Trophoblast cell (in vitro differentiated cells and primary cell): ENCODE measurements around the gene DIO3.

Source experiments
- DNase-seq, 2 donors: peaks; one replicate each; pipeline ENCODE4 v3.0.0-alpha.2; 2016
- H2AFZ ChIP-seq: 2 replicates; pipeline ENCODE4 v1.6.1; 2013; ENCODE audit warnings: low read length, moderate library complexity, mild to moderate bottlenecking; ENCODE audit not compliant: insufficient read depth, poor library complexity
- H2AK5ac ChIP-seq: 2 replicates; pipeline ENCODE4 v1.6.1; 2013; ENCODE audit warnings: mild to moderate bottlenecking, low read length
- H2BK120ac ChIP-seq: 2 replicates; pipeline ENCODE4 v1.6.1; 2013; ENCODE audit warnings: low read length, mild to moderate bottlenecking, moderate library complexity; ENCODE audit not compliant: insufficient read depth, poor library complexity
- H2BK12ac ChIP-seq: 2 replicates; pipeline ENCODE4 v1.6.1; 2013; ENCODE audit warnings: mild to moderate bottlenecking, low read length, moderate library complexity
- H2BK5ac ChIP-seq: 2 replicates; pipeline ENCODE4 v1.6.1; 2013; ENCODE audit warnings: low read length, low read depth, moderate library complexity, mild to moderate bottlenecking; ENCODE audit not compliant: poor library complexity
- H3K14ac ChIP-seq: 2 replicates; pipeline ENCODE4 v1.6.1; 2013; ENCODE audit warnings: mild to moderate bottlenecking, low read length
- H3K18ac ChIP-seq: 2 replicates; pipeline ENCODE4 v1.6.1; 2013; ENCODE audit warnings: mild to moderate bottlenecking, low read length
- H3K23ac ChIP-seq: 2 replicates; pipeline ENCODE4 v1.6.1; 2013; ENCODE audit warnings: low read length
- H3K27ac ChIP-seq: 2 replicates; pipeline ENCODE4 v1.5.1; 2013; ENCODE audit warnings: low read depth, mild to moderate bottlenecking, inconsistent platforms, low read length, moderate library complexity
- H3K27me3 ChIP-seq: 2 replicates; pipeline ENCODE4 v1.6.1; 2013; ENCODE audit warnings: inconsistent platforms, mild to moderate bottlenecking, low read length, moderate library complexity; ENCODE audit not compliant: insufficient read depth
- H3K36me3 ChIP-seq, 2 experiments: 1 replicate in 1 of 2; 2 replicates in 1 of 2; pipeline ENCODE4 v1.6.1; 2013; ENCODE audit warnings: low read length in 2 of 2, mild to moderate bottlenecking in 2 of 2, moderate library complexity in 1 of 2; ENCODE audit not compliant: insufficient read depth in 2 of 2, control insufficient read depth in 1 of 2
- H3K4ac ChIP-seq: 2 replicates; pipeline ENCODE4 v1.6.1; 2013; ENCODE audit warnings: low read depth, mild to moderate bottlenecking, low read length, moderate library complexity
- H3K4me1 ChIP-seq, 2 experiments: 1 replicate in 1 of 2; 2 replicates in 1 of 2; pipeline ENCODE4 v1.6.1; 2013; ENCODE audit warnings: low read length in 2 of 2, mild to moderate bottlenecking in 2 of 2, moderate library complexity in 1 of 2; ENCODE audit not compliant: insufficient read depth in 2 of 2, control insufficient read depth in 1 of 2
- H3K4me2 ChIP-seq: 2 replicates; pipeline ENCODE4 v1.6.1; 2013; ENCODE audit warnings: inconsistent platforms, mild to moderate bottlenecking, low read length, moderate library complexity
- H3K4me3 ChIP-seq: 2 replicates; pipeline ENCODE4 v1.5.1; 2013; ENCODE audit warnings: mild to moderate bottlenecking, low read depth, low read length, inconsistent platforms
- H3K79me1 ChIP-seq: one replicate; pipeline ENCODE4 v1.6.1; 2013; ENCODE audit warnings: low read length
- H3K79me2 ChIP-seq: 2 replicates; pipeline ENCODE4 v1.6.1; 2013; ENCODE audit warnings: low read length, mild to moderate bottlenecking; ENCODE audit not compliant: control insufficient read depth, insufficient read depth, poor library complexity
- H3K9ac ChIP-seq: 2 replicates; pipeline ENCODE4 v1.6.1; 2013; ENCODE audit warnings: mild to moderate bottlenecking, low read length
- H3K9me3 ChIP-seq: 2 replicates; pipeline ENCODE4 v1.6.1; 2013; ENCODE audit warnings: low read depth, mild to moderate bottlenecking, control low read depth, inconsistent platforms, low read length; ENCODE audit not compliant: insufficient read depth
- H4K12ac ChIP-seq: 2 replicates; pipeline ENCODE4 v1.6.1; 2013; ENCODE audit warnings: low read depth, mild to moderate bottlenecking, low read length, moderate library complexity
- H4K8ac ChIP-seq: 2 replicates; pipeline ENCODE4 v1.6.1; 2013; ENCODE audit warnings: low read depth, mild to moderate bottlenecking, low read length, moderate library complexity
- H4K91ac ChIP-seq: one replicate; pipeline ENCODE4 v1.6.1; 2013; ENCODE audit warnings: low read depth, mild to moderate bottlenecking, low read length, moderate library complexity
- WGBS: extraction: QIAGEN DNeasy Blood & Tissue Kit; methylation state at CpG from one replicate; pipeline ENCODE4 v1.1.7; 2013; ENCODE audit warnings: missing lambda C conversion rate; ENCODE audit not compliant: insufficient read length, insufficient coverage; ENCODE audit errors: extremely low coverage; 5-methylcytosine and 5-hydroxymethylcytosine counted together

The DIO3 gene

DNA sequence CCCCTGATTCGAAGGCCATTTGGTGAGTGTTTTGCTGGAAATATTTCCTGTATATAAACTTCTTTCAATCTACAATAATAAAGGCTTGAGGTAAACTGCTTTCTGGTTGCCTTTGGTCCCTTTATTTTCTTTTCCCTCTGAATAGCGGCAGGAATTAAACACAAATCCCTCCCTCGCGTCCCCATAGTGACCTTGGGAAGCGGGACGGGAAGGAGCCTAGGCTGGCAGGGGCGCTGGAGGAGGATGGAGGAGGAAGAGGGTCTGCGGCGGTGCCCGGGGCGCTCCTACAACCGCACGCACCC, 2.0 kb downstream of the DIO3 start:
- H2BK12ac ChIP-seq: no peak overlapping the region
- H4K91ac ChIP-seq: no peak overlapping the region
- no peak overlapping the region for H4K12ac ChIP-seq
- H2BK5ac ChIP-seq: no peak overlapping the region
- peaks cover 9% of the 10 kb centered on the region for H3K79me2 ChIP-seq
- no CpG with 5 or more reads among the region's 13 CpGs for WGBS
- H3K27ac ChIP-seq: no peak overlapping the region
- H3K14ac ChIP-seq: no peak overlapping the region
- no peak overlapping the region for H3K23ac ChIP-seq
- H2AFZ ChIP-seq: no peak overlapping the region
- no peaks in the 10 kb centered on the region for H3K36me3 ChIP-seq
- H3K4me3 ChIP-seq: peak overlapping the region; percentile 8
- peaks cover 9% of the 10 kb centered on the region for H3K79me1 ChIP-seq
- no peak overlapping the region for H4K8ac ChIP-seq
- H3K27me3 ChIP-seq: peaks cover 41% of the 10 kb centered on the region
- peaks cover 4 to 19% of the 10 kb centered on the region in 2 experiments for H3K4me1 ChIP-seq
- no peak overlapping the region for H2AK5ac ChIP-seq
- H3K9ac ChIP-seq: no peak overlapping the region
- H2BK120ac ChIP-seq: no peak overlapping the region
- no peak for DNase-seq
- no peak overlapping the region for H3K18ac ChIP-seq
- peak overlapping the region; percentile 52 for H3K4me2 ChIP-seq
- H3K4ac ChIP-seq: no peak overlapping the region
- peaks cover 17% of the 10 kb centered on the region for H3K9me3 ChIP-seq

DNA sequence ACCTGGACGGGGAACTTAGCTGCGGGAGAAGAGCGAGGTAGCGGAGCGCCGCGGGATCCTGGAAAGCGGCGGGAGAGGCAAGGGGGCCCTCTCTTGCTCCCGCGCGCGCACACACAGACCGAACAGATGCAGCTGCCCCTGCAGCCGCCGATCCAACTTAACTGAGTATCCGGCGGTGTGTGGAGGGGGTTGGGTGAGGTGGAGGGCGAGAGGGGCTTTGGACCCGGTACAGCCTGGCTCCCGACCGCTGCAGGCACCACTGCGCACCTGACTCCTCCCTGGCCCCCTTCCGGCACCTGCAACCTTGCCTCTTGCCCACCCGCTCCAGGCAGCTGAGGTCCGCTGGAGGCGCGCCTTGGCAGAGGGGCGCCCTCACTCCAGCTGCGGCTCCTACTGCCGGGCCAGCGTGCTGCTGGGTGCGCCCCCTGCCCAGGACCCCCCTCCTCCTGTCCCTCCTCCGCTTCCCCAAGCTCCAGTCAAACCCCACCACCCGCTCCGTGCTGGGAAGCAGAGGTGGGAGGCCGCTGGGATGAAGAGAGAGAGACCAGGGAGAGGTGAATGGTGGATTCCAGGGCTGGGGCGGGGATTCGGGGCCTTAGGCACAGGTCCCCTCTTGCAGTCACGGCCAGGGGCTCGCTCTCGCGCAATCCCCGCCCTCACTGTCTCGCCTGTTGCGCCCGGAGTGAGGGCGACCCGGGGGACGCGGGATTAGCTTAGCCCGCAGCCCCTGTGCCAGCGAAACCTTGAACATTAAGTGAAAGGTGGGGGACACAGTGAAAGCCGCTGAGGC, 2.6 kb downstream of the DIO3 start:
- peaks cover 9% of the 10 kb centered on the region for H3K79me1 ChIP-seq
- no peak overlapping the region for H4K8ac ChIP-seq
- H3K23ac ChIP-seq: no peak overlapping the region
- no peak overlapping the region for H3K9ac ChIP-seq
- H3K4ac ChIP-seq: no peak overlapping the region
- H3K27me3 ChIP-seq: peaks cover 41% of the 10 kb centered on the region
- H3K18ac ChIP-seq: no peak overlapping the region
- H3K4me3 ChIP-seq: peak overlapping the region; percentile 8
- H3K27ac ChIP-seq: no peak overlapping the region
- H4K12ac ChIP-seq: no peak overlapping the region
- WGBS: no CpG with 5 or more reads among the region's 54 CpGs
- H3K79me2 ChIP-seq: peaks cover 9% of the 10 kb centered on the region
- H2BK120ac ChIP-seq: no peak overlapping the region
- H3K14ac ChIP-seq: no peak overlapping the region
- no peak for DNase-seq
- H3K4me1 ChIP-seq: peaks cover 4 to 19% of the 10 kb centered on the region in 2 experiments
- H2BK12ac ChIP-seq: no peak overlapping the region
- no peak overlapping the region for H2AK5ac ChIP-seq
- H3K9me3 ChIP-seq: peaks cover 17% of the 10 kb centered on the region
- H3K36me3 ChIP-seq: no peaks in the 10 kb centered on the region
- H4K91ac ChIP-seq: no peak overlapping the region
- no peak overlapping the region for H2BK5ac ChIP-seq
- peak overlapping the region; percentile 52 for H3K4me2 ChIP-seq
- no peak overlapping the region for H2AFZ ChIP-seq

DNA sequence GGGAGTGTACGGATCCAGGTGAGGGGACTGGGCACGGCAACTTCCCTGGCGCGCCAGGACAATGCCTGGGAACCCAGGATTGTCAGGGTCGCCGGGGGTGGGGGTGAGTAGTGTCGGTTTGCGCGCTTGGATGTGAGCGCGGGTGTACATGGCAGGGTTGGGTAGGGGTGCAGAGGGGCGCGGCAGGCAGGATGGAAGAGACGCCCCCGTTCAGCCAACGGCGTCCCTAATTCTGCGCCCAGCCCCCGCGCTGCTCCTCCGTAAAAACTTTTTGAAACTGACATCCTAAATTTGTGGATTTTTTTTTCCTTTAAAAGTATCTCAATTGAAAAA, 3.1 kb downstream of the DIO3 start:
- Histone ChIP-seq H3K9me3 (peaks cover 17% of the 10 kb centered on the region), H3K4me1 (peaks cover 1 to 16% of the 10 kb centered on the region in 2 experiments), H2BK5ac (no peak overlapping the region), H3K36me3 (no peaks in the 10 kb centered on the region), H3K27ac (no peak overlapping the region), H2AFZ (no peak overlapping the region), H3K4me2 (peak overlapping the region; percentile 57), H3K4ac (no peak overlapping the region), H3K23ac (no peak overlapping the region), H3K14ac (no peak overlapping the region), H3K4me3 (no peak overlapping the region), H3K9ac (no peak overlapping the region), H2BK12ac (no peak overlapping the region), H2AK5ac (no peak overlapping the region), H3K79me2 (peaks cover 8% of the 10 kb centered on the region), H4K12ac (no peak overlapping the region), H3K18ac (no peak overlapping the region), H2BK120ac (no peak overlapping the region), H3K79me1 (peaks cover 7% of the 10 kb centered on the region), H3K27me3 (peaks cover 41% of the 10 kb centered on the region), H4K8ac (no peak overlapping the region), H4K91ac (no peak overlapping the region)
- DNase-seq: no peak
- WGBS: no CpG with 5 or more reads among the region's 21 CpGs

DNA sequence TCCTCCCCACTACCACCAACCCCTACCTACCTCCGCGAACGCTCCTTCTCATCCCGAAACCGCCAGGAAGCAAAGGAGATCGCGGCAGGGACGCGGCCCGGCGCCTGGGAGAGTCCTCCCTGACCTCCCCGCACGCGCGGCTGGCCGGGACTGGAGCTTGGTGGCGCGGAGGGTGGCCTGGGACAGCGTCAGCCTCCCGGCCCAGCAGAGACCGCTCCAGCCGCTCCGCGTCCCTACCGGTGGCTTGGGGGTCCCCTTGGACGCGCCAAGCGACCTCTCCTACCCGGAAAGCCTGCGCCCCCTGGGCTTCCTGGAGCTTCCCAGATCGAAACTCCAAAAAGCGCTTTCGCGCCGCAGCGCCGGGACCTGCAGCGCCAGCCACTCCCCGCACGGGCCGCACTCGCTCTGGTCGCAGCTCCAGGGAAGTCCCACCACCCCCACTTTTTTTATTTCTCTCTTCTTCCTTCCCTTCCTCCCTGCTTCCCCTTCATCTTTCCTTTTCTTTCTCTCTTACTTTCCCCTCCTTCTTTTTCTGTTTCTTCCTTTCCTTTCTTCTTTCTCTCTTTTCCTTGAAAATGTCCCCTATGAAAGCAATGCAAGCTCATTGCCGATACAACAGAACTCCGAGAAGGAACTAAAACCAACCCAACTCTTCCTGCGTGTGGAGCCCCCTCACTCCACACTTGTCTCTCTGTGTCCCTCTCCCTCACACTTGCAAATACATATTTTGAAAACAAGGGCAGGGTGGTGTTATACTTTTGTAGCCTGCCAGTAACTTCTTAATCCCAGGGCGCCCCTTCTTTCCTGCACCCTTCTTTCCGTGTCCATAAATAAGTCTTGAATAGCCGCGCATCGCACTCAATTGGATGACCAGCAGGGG, 3.8 kb downstream of the DIO3 start:
- Histone ChIP-seq H3K79me2 (peaks cover 1% of the 10 kb centered on the region), H3K79me1 (peaks cover under 1% of the 10 kb centered on the region), H4K91ac (no peak overlapping the region), H3K4ac (no peak overlapping the region), H3K4me3 (peak overlapping the region; percentile 26), H3K23ac (no peak overlapping the region), H2AK5ac (no peak overlapping the region), H3K9ac (no peak overlapping the region), H2AFZ (no peak overlapping the region), H3K18ac (no peak overlapping the region), H3K27ac (no peak overlapping the region), H3K14ac (no peak overlapping the region), H2BK5ac (no peak overlapping the region), H2BK120ac (no peak overlapping the region), H4K8ac (no peak overlapping the region), H3K4me2 (peak overlapping the region; percentile 57), H3K9me3 (peaks cover 17% of the 10 kb centered on the region), H2BK12ac (no peak overlapping the region), H3K27me3 (peaks cover 41% of the 10 kb centered on the region), H3K36me3 (no peaks in the 10 kb centered on the region), H4K12ac (no peak overlapping the region), H3K4me1 (peaks cover 0 to 10% of the 10 kb centered on the region in 2 experiments)
- WGBS: no CpG with 5 or more reads among the region's 51 CpGs
- no peak for DNase-seq
